DOHH2 (cell line): ENCODE results near the gene PITPNC1.

Source experiments
- CTCF ChIP-seq: fragments of 200-600 bp; sonication (generic); IDR thresholded peaks from one replicate; pipeline ENCODE4 v1.5.1; 2014; ENCODE audit warnings: antibody characterized with exemption, mild to moderate bottlenecking, low read depth, low read length; ENCODE audit not compliant: poor library complexity, severe bottlenecking
- EZH2phosphoT487 ChIP-seq: fragments of 200-600 bp; sonication (generic); IDR thresholded peaks from 2 replicates; pipeline ENCODE4 v1.6.1; 2017; ENCODE audit warnings: borderline replicate concordance, mild to moderate bottlenecking, antibody characterized with exemption, low read length, moderate library complexity, mixed read lengths

DNA sequence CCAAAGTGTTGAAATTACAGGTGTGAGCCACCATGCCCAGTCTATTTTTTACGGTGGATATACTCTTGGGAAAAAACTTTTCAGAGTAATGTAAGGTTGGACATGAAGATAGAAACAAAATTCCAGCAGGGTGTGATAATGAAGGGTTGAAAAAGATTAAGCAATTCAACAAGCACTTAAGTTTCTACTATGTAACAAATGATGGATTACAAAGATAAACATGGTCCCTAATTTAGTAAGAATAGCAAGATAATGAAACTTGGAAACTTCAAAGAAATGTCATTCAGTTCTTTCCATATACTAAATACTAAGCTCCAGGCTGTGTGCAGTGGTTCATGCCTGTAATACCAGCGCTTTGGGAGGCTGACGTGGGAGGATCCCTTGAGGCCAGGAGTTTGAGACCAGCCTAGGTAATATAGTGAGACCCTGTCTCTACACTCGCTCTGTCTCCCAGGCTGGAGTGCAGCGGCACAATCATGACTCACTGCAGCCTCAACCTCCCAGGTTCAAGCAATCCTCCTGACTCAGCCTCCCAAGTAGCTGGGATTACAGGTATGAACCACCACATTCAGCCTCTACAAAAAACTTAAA is 41.7 kb upstream of the PITPNC1 start:
- no peak for TF ChIP-seq CTCF
- TF ChIP-seq EZH2phosphoT487, result no peak
